HepG2 (cell line): Measurements from ENCODE around the gene SULT2B1. TPM values are rescaled to one million over a fixed set of nuclear protein-coding genes. Genes with fewer than 3 reads are reported as not detected.

ENCODE experiments used
- CEBPG ChIP-seq: IDR thresholded peaks from 2 replicates; pipeline ENCODE4 v1.6.1; 2016
- FOXO1 ChIP-seq: sonication (generic); formaldehyde crosslinking; IDR thresholded peaks from 2 replicates; pipeline ENCODE4 v1.4.0; 2020; ENCODE audit warnings: missing genetic modification reagents
- MXD3 ChIP-seq: IDR thresholded peaks from 2 replicates; pipeline ENCODE4 v1.6.1; 2016; ENCODE audit warnings: mild to moderate bottlenecking, missing biosample characterization, missing genetic modification reagents
- PPARG ChIP-seq: conservative IDR thresholded peaks from 2 replicates; pipeline ENCODE4 v1.6.1; 2016; ENCODE audit warnings: missing biosample characterization, missing genetic modification reagents
- RCOR2 ChIP-seq: IDR thresholded peaks from 2 replicates; pipeline ENCODE4 v1.6.1; 2016; ENCODE audit warnings: missing biosample characterization, missing genetic modification reagents
- SMYD3 ChIP-seq: sonication (generic); formaldehyde crosslinking; IDR thresholded peaks from 2 replicates; pipeline ENCODE4 v1.8.1; 2023; ENCODE audit warnings: mild to moderate bottlenecking, missing genetic modification reagents
- SOX5 ChIP-seq: IDR thresholded peaks from 2 replicates; pipeline ENCODE4 v1.6.1; 2016; ENCODE audit warnings: borderline replicate concordance
- ZNF317 ChIP-seq: sonication (generic); formaldehyde crosslinking; IDR thresholded peaks from 2 replicates; pipeline ENCODE4 v1.5.0; 2020; ENCODE audit warnings: mild to moderate bottlenecking, missing genetic modification reagents
- ZNF33B ChIP-seq: sonication (generic); formaldehyde crosslinking; IDR thresholded peaks from 2 replicates; pipeline ENCODE4 v1.5.1; 2020; ENCODE audit warnings: mild to moderate bottlenecking, missing genetic modification reagents
- ZNF432 ChIP-seq: sonication (generic); formaldehyde crosslinking; IDR thresholded peaks from 2 replicates; pipeline ENCODE4 v1.5.0; 2020; ENCODE audit warnings: missing genetic modification reagents, mild to moderate bottlenecking, borderline replicate concordance
- ZNF574 ChIP-seq: sonication (generic); formaldehyde crosslinking; IDR thresholded peaks from 2 replicates; pipeline ENCODE4 v1.4.0; 2020; ENCODE audit warnings: missing genetic modification reagents
- ZNF646 ChIP-seq: sonication (generic); formaldehyde crosslinking; IDR thresholded peaks from 2 replicates; pipeline ENCODE4 v1.9.0; 2021; ENCODE audit warnings: mild to moderate bottlenecking, missing genetic modification reagents
- ZNF678 ChIP-seq: sonication (generic); formaldehyde crosslinking; IDR thresholded peaks from 2 replicates; pipeline ENCODE4 v1.4.0; 2020; ENCODE audit warnings: mild to moderate bottlenecking, missing genetic modification reagents
- ZNF780A ChIP-seq: sonication (generic); formaldehyde crosslinking; IDR thresholded peaks from 2 replicates; pipeline ENCODE4 v1.8.0; 2022; ENCODE audit warnings: mild to moderate bottlenecking, missing genetic modification reagents, moderate library complexity
- polyA plus RNA-seq, 8 experiments: library from polyadenylated mRNA; depleted of rRNA in 3 of 8; stranded (reverse) in 7 of 8; unstranded in 1 of 8; fragments of >200 nt; fragmentation: Illumina TruSeq in 4 of 8; extraction: Trizol in 4 of 8; gene quantifications; 2 replicates each; pipeline versions ENCODE4 v1.2.1 to v1.2.3, GENCODE V29; 2011 to 2016; ENCODE audit warnings: low read depth in 4 of 8, missing spikeins in 1 of 8, mixed read lengths in 1 of 8; ENCODE audit not compliant: insufficient read depth in 1 of 8
- total RNA-seq, 5 experiments: library from RNA; depleted of rRNA; stranded (reverse); fragments of >200 nt; fragmentation: Illumina TruSeq; extraction: Trizol; gene quantifications; 2 replicates each; pipeline ENCODE4 v1.2.3, GENCODE V29; 2016; ENCODE audit warnings: low read depth in 1 of 5
- TF ChIP-seq, protein P1 (sequence below): sonication (generic); formaldehyde crosslinking; IDR thresholded peaks from 2 replicates; pipeline ENCODE4 v1.5.0; 2020; ENCODE audit warnings: missing genetic modification reagents, mild to moderate bottlenecking, borderline replicate concordance
- TF ChIP-seq, protein P2 (sequence below): IDR thresholded peaks from 2 replicates; pipeline ENCODE4 v1.6.1; 2016; ENCODE audit warnings: missing compliant biosample characterization, missing genetic modification reagents, borderline replicate concordance

SULT2B1 gene
- total and polyA plus RNA-seq, 2 of the 13 experiments (the other 11 are each of a cell fraction or from before 2014, with no cell fraction given) = 0.13 TPM; not detected in 1

- TF ChIP-seq ZNF646 (no peak), ZNF317 (CRISPR knock-in tag) (peak; percentile 53; the same call in 1 of the 2 replicates), PPARG (peak; percentile 80), SOX5 (CRISPR knock-in tag) (peak; percentile 72), MXD3 (peak; percentile 92; the same call in 1 of the 2 replicates), ZNF432 (CRISPR knock-in tag) (no peak), ZNF678 (CRISPR knock-in tag) (no peak), ZNF780A (CRISPR knock-in tag) (peak; percentile 90; the same call in 1 of the 2 replicates), RCOR2 (CRISPR knock-in tag) (peak; percentile 99; the same call in 1 of the 2 replicates), ZNF574 (CRISPR knock-in tag) (peak; percentile 100), FOXO1 (peak; percentile 77), SMYD3 (CRISPR knock-in tag) (no peak), ZNF33B (no peak; the same call in none of the 2 replicates), CEBPG (CRISPR knock-in tag) (peak; percentile 7; the same call in 1 of the 2 replicates)
- TF ChIP-seq, protein P1, sequence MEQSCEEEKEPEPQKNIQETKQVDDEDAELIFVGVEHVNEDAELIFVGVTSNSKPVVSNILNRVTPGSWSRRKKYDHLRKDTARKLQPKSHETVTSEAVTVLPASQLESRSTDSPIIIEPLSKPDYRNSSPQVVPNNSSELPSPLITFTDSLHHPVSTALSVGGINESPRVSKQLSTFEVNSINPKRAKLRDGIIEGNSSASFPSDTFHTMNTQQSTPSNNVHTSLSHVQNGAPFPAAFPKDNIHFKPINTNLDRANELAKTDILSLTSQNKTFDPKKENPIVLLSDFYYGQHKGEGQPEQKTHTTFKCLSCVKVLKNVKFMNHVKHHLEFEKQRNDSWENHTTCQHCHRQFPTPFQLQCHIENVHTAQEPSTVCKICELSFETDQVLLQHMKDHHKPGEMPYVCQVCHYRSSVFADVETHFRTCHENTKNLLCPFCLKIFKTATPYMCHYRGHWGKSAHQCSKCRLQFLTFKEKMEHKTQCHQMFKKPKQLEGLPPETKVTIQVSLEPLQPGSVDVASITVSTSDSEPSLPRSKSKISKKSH (CRISPR knock-in tag) = peak; percentile 94
- TF ChIP-seq, protein P2, sequence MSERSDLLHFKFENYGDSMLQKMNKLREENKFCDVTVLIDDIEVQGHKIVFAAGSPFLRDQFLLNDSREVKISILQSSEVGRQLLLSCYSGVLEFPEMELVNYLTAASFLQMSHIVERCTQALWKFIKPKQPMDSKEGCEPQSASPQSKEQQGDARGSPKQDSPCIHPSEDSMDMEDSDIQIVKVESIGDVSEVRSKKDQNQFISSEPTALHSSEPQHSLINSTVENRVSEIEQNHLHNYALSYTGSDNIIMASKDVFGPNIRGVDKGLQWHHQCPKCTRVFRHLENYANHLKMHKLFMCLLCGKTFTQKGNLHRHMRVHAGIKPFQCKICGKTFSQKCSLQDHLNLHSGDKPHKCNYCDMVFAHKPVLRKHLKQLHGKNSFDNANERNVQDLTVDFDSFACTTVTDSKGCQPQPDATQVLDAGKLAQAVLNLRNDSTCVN (CRISPR knock-in tag) = peak; percentile 72
Measured at GRCh38 chr19:48618916-48619691, 67.1 kb downstream of the SULT2B1 start, which contains the start of the genes RPL18 and SPHK2 (continued).
